COLO668 (cell line): ENCODE data around the gene ACACA.

ENCODE experiments used
- DNase-seq: peaks from one replicate; lab custom pipeline; 2025; ENCODE audit not compliant: unreplicated experiment; lab: John Stamatoyannopoulos, UW

ACACA gene

GRCh38 chr17:37106049-37106448 is 300.6 kb downstream of the ACACA start:
- no peak for DNase-seq

GRCh38 chr17:37103231-37103630 is 303.4 kb downstream of the ACACA start:
- no peak for DNase-seq

- DNase-seq = no peak
Observed at GRCh38 chr17:37101306-37101705, 305.3 kb downstream of the ACACA start.

GRCh38 chr17:37100231-37100630 is 306.4 kb downstream of the ACACA start:
- no peak for DNase-seq

- DNase-seq = no peak
Observed at GRCh38 chr17:37098910-37099664, 307.5 kb downstream of the ACACA start.

GRCh38 chr17:37098152-37098551 is 308.5 kb downstream of the ACACA start:
- no peak for DNase-seq

- no peak for DNase-seq
Observed at GRCh38 chr17:37097154-37097553, 309.5 kb downstream of the ACACA start.

GRCh38 chr17:37096071-37096470 is 310.6 kb downstream of the ACACA start:
- no peak for DNase-seq

- DNase-seq = no peak
Observed at GRCh38 chr17:37094391-37094790, 312.2 kb downstream of the ACACA start.

GRCh38 chr17:37092701-37093100 is 313.9 kb downstream of the ACACA start:
- no peak for DNase-seq

GRCh38 chr17:37092071-37092470 is 314.6 kb downstream of the ACACA start:
- no peak for DNase-seq

GRCh38 chr17:37090941-37091340 is 315.7 kb downstream of the ACACA start:
- no peak for DNase-seq

GRCh38 chr17:37089956-37090355 is 316.7 kb downstream of the ACACA start:
- DNase-seq = no peak

GRCh38 chr17:37088913-37089312 is 317.7 kb downstream of the ACACA start:
- DNase-seq = no peak

GRCh38 chr17:37088459-37088858 is 318.2 kb downstream of the ACACA start:
- DNase-seq = no peak

GRCh38 chr17:37087683-37088082 is 319.0 kb downstream of the ACACA start:
- no peak for DNase-seq

- no peak for DNase-seq
Observed at GRCh38 chr17:37086948-37087347, 319.7 kb downstream of the ACACA start.

GRCh38 chr17:37086334-37086733 is 320.3 kb downstream of the ACACA start:
- DNase-seq = no peak

- no peak for DNase-seq
Observed at GRCh38 chr17:37084372-37084771, 322.3 kb downstream of the ACACA start.

GRCh38 chr17:37083456-37083855 is 323.2 kb downstream of the ACACA start:
- DNase-seq = no peak

GRCh38 chr17:37082985-37083384 is 323.7 kb downstream of the ACACA start:
- no peak for DNase-seq

- no peak for DNase-seq
Observed at GRCh38 chr17:37082311-37082860, 324.2 kb downstream of the ACACA start.

GRCh38 chr17:37081287-37081686 is 325.3 kb downstream of the ACACA start:
- no peak for DNase-seq
